SU-DHL-6 (cell line): ENCODE data around the gene NPHP4.

Experiments used
- CTCF ChIP-seq: fragments of 200-600 bp; sonication (generic); IDR thresholded peaks from one replicate; pipeline ENCODE4 v1.5.1; 2017; ENCODE audit warnings: antibody characterized with exemption, mild to moderate bottlenecking, low read length, moderate library complexity; ENCODE audit not compliant: insufficient read depth, poor library complexity, severe bottlenecking
- EZH2phosphoT487 ChIP-seq: fragments of 200-600 bp; sonication (generic), shearing (Covaris generic); conservative IDR thresholded peaks from 2 replicates; pipeline ENCODE4 v1.6.1; 2018; ENCODE audit warnings: mild to moderate bottlenecking, antibody characterized with exemption, low read length, moderate library complexity, mixed read lengths

- TF ChIP-seq CTCF (no peak), EZH2phosphoT487 (no peak)
These were observed 16.0 kb downstream of the NPHP4 start for GRCh38 chr1:5976231-5976630.
